Chondrocyte (in vitro differentiated cells): Measurements from ENCODE around the gene YRDC. TPM values are rescaled to one million over a fixed set of nuclear protein-coding genes. Genes with fewer than 3 reads are reported as not detected.

ENCODE experiments used
- DNase-seq: peaks from one replicate; pipeline ENCODE4 v3.0.0; 2021; ENCODE audit warnings: mixed read lengths, low spot score
- H3K27ac Mint-ChIP-seq: one replicate; pipeline ENCODE4 v1.8.0; 2021; ENCODE audit warnings: mild to moderate bottlenecking, moderate library complexity, mixed read lengths; ENCODE audit not compliant: unreplicated experiment
- H3K27me3 Mint-ChIP-seq: 2 replicates; pipeline ENCODE4 v1.8.0; 2021; ENCODE audit warnings: low read depth, mixed read lengths
- H3K36me3 Mint-ChIP-seq: 2 replicates; pipeline ENCODE4 v1.8.0; 2021; ENCODE audit warnings: low read depth, mixed read lengths
- H3K4me1 Mint-ChIP-seq: 2 replicates; pipeline ENCODE4 v1.8.0; 2021; ENCODE audit warnings: low read depth, mild to moderate bottlenecking, mixed read lengths
- H3K4me3 Mint-ChIP-seq: one replicate; pipeline ENCODE4 v1.8.0; 2021; ENCODE audit warnings: mild to moderate bottlenecking, moderate library complexity, mixed read lengths; ENCODE audit not compliant: unreplicated experiment
- H3K9me3 Mint-ChIP-seq: 2 replicates; pipeline ENCODE4 v1.8.0; 2021; ENCODE audit warnings: low read depth, mixed read lengths
- CTCF ChIP-seq: fragments of 200-600 bp; sonication (generic); IDR thresholded peaks from 2 replicates; pipeline ENCODE4 v1.5.0; 2021; ENCODE audit warnings: antibody characterized with exemption, mild to moderate bottlenecking, moderate library complexity
- total RNA-seq: library from RNA; stranded (reverse); gene quantifications from 3 replicates; pipeline ENCODE4 v1.2.1, GENCODE V29; 2021

Gene YRDC
- total RNA-seq, 1 donor from 2014 or later: 15.5 TPM

- TF ChIP-seq CTCF: no peak
- Mint-ChIP-seq H3K4me3 (no peak overlapping the region), H3K27ac (no peak overlapping the region), H3K27me3 (no peaks in the 10 kb centered on the region), H3K36me3 (no peaks in the 10 kb centered on the region), H3K9me3 (no peaks in the 10 kb centered on the region), H3K4me1 (peaks cover 11% of the 10 kb centered on the region)
- DNase-seq: no peak
Observed at GRCh38 chr1:37850352-37850955, 42.4 kb upstream of the YRDC start.

- no peak overlapping the region for H3K27ac Mint-ChIP-seq
- DNase-seq: no peak
- H3K36me3 Mint-ChIP-seq: no peaks in the 10 kb centered on the region
- H3K9me3 Mint-ChIP-seq: no peaks in the 10 kb centered on the region
- no peaks in the 10 kb centered on the region for H3K27me3 Mint-ChIP-seq
- H3K4me3 Mint-ChIP-seq: no peak overlapping the region
- peaks cover 19% of the 10 kb centered on the region for H3K4me1 Mint-ChIP-seq
- no peak for TF ChIP-seq CTCF
Observed at GRCh38 chr1:37849480-37849879, 41.5 kb upstream of the YRDC start.

- Mint-ChIP-seq H3K36me3 (no peaks in the 10 kb centered on the region), H3K4me3 (no peak overlapping the region), H3K9me3 (no peaks in the 10 kb centered on the region), H3K27me3 (no peaks in the 10 kb centered on the region), H3K4me1 (peaks cover 12% of the 10 kb centered on the region), H3K27ac (no peak overlapping the region)
- TF ChIP-seq CTCF: no peak
- no peak for DNase-seq
Observed at GRCh38 chr1:37846647-37847339, 38.8 kb upstream of the YRDC start.

- Mint-ChIP-seq H3K4me1 (peaks cover 12% of the 10 kb centered on the region), H3K27me3 (no peaks in the 10 kb centered on the region), H3K9me3 (no peaks in the 10 kb centered on the region), H3K4me3 (no peak overlapping the region), H3K36me3 (no peaks in the 10 kb centered on the region), H3K27ac (peak overlapping the region; percentile 20)
- no peak for DNase-seq
- no peak for TF ChIP-seq CTCF
Observed at GRCh38 chr1:37845786-37846185, 37.8 kb upstream of the YRDC start.

GRCh38 chr1:37845049-37845646, 37.1 kb upstream of the YRDC start:
- H3K36me3 Mint-ChIP-seq: no peaks in the 10 kb centered on the region
- DNase-seq: no peak
- H3K4me3 Mint-ChIP-seq: no peak overlapping the region
- TF ChIP-seq CTCF: no peak
- peaks cover 12% of the 10 kb centered on the region for H3K4me1 Mint-ChIP-seq
- no peaks in the 10 kb centered on the region for H3K27me3 Mint-ChIP-seq
- no peaks in the 10 kb centered on the region for H3K9me3 Mint-ChIP-seq
- peak overlapping the region; percentile 20 for H3K27ac Mint-ChIP-seq
